GM12892 (cell line): ENCODE results near the gene RFX3.

ENCODE experiments used
- POLR2A ChIP-seq: IDR thresholded peaks from 2 replicates; pipeline ENCODE4 v1.6.1; 2011; ENCODE audit warnings: low read depth, low read length, control low read depth
- POLR2AphosphoS5 ChIP-seq: IDR thresholded peaks from 2 replicates; pipeline ENCODE4 v1.6.1; 2011; ENCODE audit warnings: low read depth, low read length, control low read depth

DNA sequence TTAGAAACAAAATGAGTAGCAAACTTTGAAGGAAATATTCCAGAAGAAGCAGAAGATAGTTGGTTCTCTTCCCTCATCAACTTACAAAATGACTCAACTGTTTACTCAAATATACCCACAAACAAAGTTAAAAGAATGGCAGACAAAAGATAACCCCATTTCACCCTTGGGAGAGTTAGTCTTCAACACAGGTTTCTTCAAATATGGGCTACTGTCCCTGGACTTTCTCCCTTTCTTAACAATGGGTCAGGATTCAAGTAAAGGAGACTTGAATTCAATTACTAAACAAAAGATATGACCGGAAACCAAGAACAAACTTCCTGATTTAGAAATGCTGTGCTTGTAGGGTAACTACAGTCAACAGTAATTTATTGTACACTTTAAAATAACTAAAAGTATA lies 14.2 kb downstream of the RFX3 start:
- TF ChIP-seq POLR2A: no peak
- no peak for TF ChIP-seq POLR2AphosphoS5
